Measurements from ENCODE around the gene IFITM2. TPM values are rescaled to one million over a fixed set of nuclear protein-coding genes. Genes with fewer than 3 reads are reported as not detected.
A peak's percentile ranks its signal among the peaks of the same experiment; 100 is the strongest.

Gene IFITM2
- total and polyA plus RNA-seq, 2 of the 13 experiments (the other 11 are each of a cell fraction or from before 2014, with no cell fraction given): 13.8 to 267 TPM

DNA sequence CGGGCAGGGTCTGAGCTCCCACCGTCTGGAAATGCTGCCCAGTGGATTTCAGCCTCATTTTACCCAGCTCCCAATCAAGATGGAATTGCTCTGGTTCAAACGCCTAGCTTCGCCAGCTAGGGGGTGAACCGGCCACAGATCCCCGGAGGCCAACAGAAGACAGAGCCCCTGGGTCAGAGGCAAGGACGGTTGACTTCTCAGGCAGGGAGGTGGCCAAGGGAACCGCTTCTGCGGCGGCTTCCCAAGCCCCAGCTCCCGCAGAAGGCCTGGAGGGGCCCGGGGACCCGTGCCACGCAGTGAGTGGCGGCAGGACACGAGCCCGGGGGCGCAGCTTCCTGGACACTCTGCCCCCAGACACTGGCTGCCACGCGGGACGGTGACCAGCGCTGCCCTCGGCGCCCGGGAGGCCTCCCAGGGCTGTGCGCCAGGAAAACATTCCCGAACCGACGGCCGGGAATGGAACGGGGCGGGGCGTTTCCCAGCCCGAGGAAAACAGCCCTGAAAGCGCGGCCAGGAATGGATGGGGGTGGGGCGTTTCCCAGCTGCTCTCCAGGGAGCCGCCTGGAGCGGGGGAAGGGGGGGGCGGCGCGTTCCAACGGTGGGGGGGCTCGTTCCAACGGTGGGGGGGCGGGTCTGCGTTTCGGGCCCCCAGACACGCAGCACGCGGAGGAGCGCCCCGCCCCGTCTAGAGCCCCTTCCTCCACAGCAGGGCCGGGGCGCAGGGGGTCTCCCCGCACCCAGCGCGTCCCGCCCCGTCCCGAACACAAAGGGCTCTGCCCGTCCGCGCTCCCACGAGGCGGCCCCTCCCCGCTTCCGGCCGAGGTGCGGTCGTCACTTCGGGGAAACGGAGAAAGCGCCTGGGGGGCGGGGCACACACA lies 48.2 kb downstream of the IFITM2 start:
- H3K9ac ChIP-seq (ENCODE audit: insufficient read depth, low read depth, low read length): peak overlapping the region; percentile 89
- ChIA-PET POLR2A (interaction anchor here (0.6 to 5.0 kb wide), 25 partner anchors 9 to 351 kb away, joined by 3 to 85 read pairs (median 4); partner anchors contain the start of genes BET1L, EPS8L2, IFITM2 and RIC8A), CTCF (ENCODE audit: low intra/inter-chr PET ratio, low total read pairs) (no interaction called here)
- no peaks in the 10 kb centered on the region for H3K79me2 ChIP-seq (ENCODE audit: insufficient read depth, low read length)
- intact Hi-C loops (cut with micrococcal nuclease; ENCODE audit: unreplicated experiment) (loop anchor here (5.0 kb wide), 1 partner anchor 49 kb away; the partner anchor contains the start of gene IFITM2), in situ Hi-C loops (cut with HindIII; ENCODE audit: extremely low pct_ligation_motif_present, low pct_unique_long_range_greater_than_20kb) (no loop called here)
- H3K9me3 ChIP-seq (ENCODE audit: low read length): peaks cover 2% of the 10 kb centered on the region
- H2AFZ ChIP-seq (ENCODE audit: low read length): no peak overlapping the region
- DNase-seq (ENCODE audit: low spot score): peak; percentile 90
- peak overlapping the region; percentile 95 for H3K27ac ChIP-seq (ENCODE audit: extremely low read length, insufficient read depth, low read length)
- peak overlapping the region; percentile 28 to 70 (median 46); a peak in 5 of 6 replicates for H3K4me3 ChIP-seq (replicated peaks in 1 of 3; ENCODE audit: insufficient read depth in 1 of 3, low read depth in 2 of 3, low read length in 3 of 3)
- ATAC-seq: peak; percentile 82
- no peak for FAIRE-seq
- H3K4me2 ChIP-seq (ENCODE audit: low read depth, low read length): peak overlapping the region; percentile 86
- 3% methylated on average over 7 of the region's 76 CpGs for WGBS (ENCODE audit: low lambda C conversion rate)
- H3K36me3 ChIP-seq (replicated peaks in 1 of 2; ENCODE audit: control insufficient read depth in 1 of 2, insufficient read depth in 2 of 2, low read length in 2 of 2): no peaks in the 10 kb centered on the region
- peaks cover 51% of the 10 kb centered on the region for H3K4me1 ChIP-seq (ENCODE audit: insufficient read depth, low read length)
- peaks cover 0 to 3% of the 10 kb centered on the region in 2 experiments; a peak in 1 of 5 replicates for H3K27me3 ChIP-seq (ENCODE audit: control insufficient read depth in 1 of 2, insufficient read depth in 2 of 2, low read length in 2 of 2)
- H4K20me1 ChIP-seq (ENCODE audit: insufficient read depth, low read length): no peaks in the 10 kb centered on the region
- BruUV-seq (replicated peaks): TSS peak; percentile 87
- TF ChIP-seq, protein P1, sequence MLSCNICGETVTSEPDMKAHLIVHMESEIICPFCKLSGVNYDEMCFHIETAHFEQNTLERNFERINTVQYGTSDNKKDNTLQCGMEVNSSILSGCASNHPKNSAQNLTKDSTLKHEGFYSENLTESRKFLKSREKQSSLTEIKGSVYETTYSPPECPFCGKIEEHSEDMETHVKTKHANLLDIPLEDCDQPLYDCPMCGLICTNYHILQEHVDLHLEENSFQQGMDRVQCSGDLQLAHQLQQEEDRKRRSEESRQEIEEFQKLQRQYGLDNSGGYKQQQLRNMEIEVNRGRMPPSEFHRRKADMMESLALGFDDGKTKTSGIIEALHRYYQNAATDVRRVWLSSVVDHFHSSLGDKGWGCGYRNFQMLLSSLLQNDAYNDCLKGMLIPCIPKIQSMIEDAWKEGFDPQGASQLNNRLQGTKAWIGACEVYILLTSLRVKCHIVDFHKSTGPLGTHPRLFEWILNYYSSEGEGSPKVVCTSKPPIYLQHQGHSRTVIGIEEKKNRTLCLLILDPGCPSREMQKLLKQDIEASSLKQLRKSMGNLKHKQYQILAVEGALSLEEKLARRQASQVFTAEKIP (CRISPR knock-in tag; IDR thresholded peaks at IDR 0.05; ENCODE audit: borderline replicate concordance): no peak
- peak; percentile 72; the same call in 1 of the 2 replicates for TF ChIP-seq ZNF33B (CRISPR knock-in tag; IDR thresholded peaks at IDR 0.05)
- no peak for TF ChIP-seq FOSL1 (CRISPR knock-in tag; IDR thresholded peaks at IDR 0.05; ENCODE audit: borderline replicate concordance)
- TF ChIP-seq, protein P2, sequence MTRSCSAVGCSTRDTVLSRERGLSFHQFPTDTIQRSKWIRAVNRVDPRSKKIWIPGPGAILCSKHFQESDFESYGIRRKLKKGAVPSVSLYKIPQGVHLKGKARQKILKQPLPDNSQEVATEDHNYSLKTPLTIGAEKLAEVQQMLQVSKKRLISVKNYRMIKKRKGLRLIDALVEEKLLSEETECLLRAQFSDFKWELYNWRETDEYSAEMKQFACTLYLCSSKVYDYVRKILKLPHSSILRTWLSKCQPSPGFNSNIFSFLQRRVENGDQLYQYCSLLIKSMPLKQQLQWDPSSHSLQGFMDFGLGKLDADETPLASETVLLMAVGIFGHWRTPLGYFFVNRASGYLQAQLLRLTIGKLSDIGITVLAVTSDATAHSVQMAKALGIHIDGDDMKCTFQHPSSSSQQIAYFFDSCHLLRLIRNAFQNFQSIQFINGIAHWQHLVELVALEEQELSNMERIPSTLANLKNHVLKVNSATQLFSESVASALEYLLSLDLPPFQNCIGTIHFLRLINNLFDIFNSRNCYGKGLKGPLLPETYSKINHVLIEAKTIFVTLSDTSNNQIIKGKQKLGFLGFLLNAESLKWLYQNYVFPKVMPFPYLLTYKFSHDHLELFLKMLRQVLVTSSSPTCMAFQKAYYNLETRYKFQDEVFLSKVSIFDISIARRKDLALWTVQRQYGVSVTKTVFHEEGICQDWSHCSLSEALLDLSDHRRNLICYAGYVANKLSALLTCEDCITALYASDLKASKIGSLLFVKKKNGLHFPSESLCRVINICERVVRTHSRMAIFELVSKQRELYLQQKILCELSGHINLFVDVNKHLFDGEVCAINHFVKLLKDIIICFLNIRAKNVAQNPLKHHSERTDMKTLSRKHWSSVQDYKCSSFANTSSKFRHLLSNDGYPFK (CRISPR knock-in tag; IDR thresholded peaks at IDR 0.05; ENCODE audit: borderline replicate concordance): no peak
- TF ChIP-seq HCFC1 (IDR thresholded peaks at IDR 0.05; ENCODE audit: low read depth, low read length): no peak
- TF ChIP-seq, protein P3, sequence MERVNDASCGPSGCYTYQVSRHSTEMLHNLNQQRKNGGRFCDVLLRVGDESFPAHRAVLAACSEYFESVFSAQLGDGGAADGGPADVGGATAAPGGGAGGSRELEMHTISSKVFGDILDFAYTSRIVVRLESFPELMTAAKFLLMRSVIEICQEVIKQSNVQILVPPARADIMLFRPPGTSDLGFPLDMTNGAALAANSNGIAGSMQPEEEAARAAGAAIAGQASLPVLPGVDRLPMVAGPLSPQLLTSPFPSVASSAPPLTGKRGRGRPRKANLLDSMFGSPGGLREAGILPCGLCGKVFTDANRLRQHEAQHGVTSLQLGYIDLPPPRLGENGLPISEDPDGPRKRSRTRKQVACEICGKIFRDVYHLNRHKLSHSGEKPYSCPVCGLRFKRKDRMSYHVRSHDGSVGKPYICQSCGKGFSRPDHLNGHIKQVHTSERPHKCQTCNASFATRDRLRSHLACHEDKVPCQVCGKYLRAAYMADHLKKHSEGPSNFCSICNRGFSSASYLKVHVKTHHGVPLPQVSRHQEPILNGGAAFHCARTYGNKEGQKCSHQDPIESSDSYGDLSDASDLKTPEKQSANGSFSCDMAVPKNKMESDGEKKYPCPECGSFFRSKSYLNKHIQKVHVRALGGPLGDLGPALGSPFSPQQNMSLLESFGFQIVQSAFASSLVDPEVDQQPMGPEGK (CRISPR knock-in tag; IDR thresholded peaks at IDR 0.05): peak; percentile 99
- TF ChIP-seq YEATS4 (CRISPR knock-in tag; IDR thresholded peaks at IDR 0.05; ENCODE audit: borderline replicate concordance): peak; percentile 72
- no peak for TF ChIP-seq ZNF569 (CRISPR knock-in tag; IDR thresholded peaks at IDR 0.05; ENCODE audit: borderline replicate concordance)
- TF ChIP-seq, protein P4, sequence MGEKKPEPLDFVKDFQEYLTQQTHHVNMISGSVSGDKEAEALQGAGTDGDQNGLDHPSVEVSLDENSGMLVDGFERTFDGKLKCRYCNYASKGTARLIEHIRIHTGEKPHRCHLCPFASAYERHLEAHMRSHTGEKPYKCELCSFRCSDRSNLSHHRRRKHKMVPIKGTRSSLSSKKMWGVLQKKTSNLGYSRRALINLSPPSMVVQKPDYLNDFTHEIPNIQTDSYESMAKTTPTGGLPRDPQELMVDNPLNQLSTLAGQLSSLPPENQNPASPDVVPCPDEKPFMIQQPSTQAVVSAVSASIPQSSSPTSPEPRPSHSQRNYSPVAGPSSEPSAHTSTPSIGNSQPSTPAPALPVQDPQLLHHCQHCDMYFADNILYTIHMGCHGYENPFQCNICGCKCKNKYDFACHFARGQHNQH (CRISPR knock-in tag; IDR thresholded peaks at IDR 0.05): peak; percentile 77
- TF ChIP-seq, protein P5, sequence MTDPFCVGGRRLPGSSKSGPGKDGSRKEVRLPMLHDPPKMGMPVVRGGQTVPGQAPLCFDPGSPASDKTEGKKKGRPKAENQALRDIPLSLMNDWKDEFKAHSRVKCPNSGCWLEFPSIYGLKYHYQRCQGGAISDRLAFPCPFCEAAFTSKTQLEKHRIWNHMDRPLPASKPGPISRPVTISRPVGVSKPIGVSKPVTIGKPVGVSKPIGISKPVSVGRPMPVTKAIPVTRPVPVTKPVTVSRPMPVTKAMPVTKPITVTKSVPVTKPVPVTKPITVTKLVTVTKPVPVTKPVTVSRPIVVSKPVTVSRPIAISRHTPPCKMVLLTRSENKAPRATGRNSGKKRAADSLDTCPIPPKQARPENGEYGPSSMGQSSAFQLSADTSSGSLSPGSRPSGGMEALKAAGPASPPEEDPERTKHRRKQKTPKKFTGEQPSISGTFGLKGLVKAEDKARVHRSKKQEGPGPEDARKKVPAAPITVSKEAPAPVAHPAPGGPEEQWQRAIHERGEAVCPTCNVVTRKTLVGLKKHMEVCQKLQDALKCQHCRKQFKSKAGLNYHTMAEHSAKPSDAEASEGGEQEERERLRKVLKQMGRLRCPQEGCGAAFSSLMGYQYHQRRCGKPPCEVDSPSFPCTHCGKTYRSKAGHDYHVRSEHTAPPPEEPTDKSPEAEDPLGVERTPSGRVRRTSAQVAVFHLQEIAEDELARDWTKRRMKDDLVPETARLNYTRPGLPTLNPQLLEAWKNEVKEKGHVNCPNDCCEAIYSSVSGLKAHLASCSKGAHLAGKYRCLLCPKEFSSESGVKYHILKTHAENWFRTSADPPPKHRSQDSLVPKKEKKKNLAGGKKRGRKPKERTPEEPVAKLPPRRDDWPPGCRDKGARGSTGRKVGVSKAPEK (CRISPR knock-in tag; IDR thresholded peaks at IDR 0.05; ENCODE audit: borderline replicate concordance): no peak

Data from HepG2 (cell line).